ENCODE data around the gene AARS2. TPM values are rescaled to one million over a fixed set of nuclear protein-coding genes. Genes with fewer than 3 reads are reported as not detected.

AARS2 gene
- total and polyA plus RNA-seq, 10 of the 15 experiments (the other 5 are each of a cell fraction or from before 2014, with no cell fraction given) = 0.71 to 18.3 (median 12.7) TPM

DNA sequence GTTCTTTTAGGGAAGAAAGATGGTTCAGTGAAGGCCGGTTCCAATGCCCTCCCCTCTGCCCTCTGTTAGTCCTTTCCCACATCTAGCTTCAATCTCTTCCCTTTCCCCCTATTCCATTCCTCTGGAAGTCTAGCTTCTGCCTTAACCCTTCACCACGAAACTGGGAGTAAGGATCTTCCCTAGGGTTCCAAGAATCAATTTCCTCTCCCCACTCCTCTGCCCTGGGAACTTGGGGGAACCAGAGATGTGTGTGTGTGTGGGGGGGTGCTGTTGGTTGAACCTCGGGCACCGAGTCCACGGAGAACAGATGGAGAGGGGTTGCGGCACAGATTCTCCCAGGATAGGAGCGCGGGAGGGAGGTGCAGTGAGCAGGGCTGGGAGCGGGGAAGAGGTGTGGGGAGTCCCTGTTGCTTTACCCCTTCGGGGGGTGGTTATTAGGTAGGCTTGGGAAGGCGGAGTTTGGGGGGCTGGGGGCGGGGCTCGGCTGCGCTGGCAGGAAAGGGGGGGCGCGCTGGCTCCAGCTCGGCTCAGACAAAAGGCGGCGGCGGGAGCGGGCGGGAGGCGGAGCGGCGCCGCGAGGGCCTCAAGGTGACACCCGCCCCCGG is 43.1 kb downstream of the AARS2 start, which contains the start of gene TMEM151B:
TSS of gene TMEM151B (plus strand) at position 530 of the 605 bp plus-strand sequence. CDS start 293 bp downstream, outside the sequence.
- peaks cover 22% of the 10 kb centered on the region for H3K4me1 ChIP-seq (ENCODE audit: control insufficient read depth, insufficient read depth, low read length)
- ChIA-PET SMC1A (ENCODE audit: uncharacterized antibody, unreplicated experiment) (interaction anchor here (3.6 to 4.6 kb wide), 2 partner anchors 42 to 68 kb away, joined by 11 to 79 read pairs; partner anchors contain the start of gene AARS2), RAD21 (ENCODE audit: unreplicated experiment) (interaction anchor here (1.1 to 4.2 kb wide), 3 partner anchors 35 to 186 kb away, joined by 3 to 36 read pairs (median 5); no protein-coding TSS in a partner anchor), POLR2A (no interaction called here), CTCF (interaction anchor here (1.6 to 6.3 kb wide), 8 partner anchors 15 to 191 kb away, joined by 3 to 163 read pairs (median 22); partner anchors contain the start of gene SLC35B2)
- TF ChIP-seq RFX5 (IDR thresholded peaks at IDR 0.05; ENCODE audit: low read depth, low read length) (no peak), EZH2 (IDR thresholded peaks at IDR 0.05; ENCODE audit: borderline replicate concordance, control insufficient read depth, low read depth, low read length) (0 out of 2 replicates have a peak, but pooled peaks have one; percentile 36)
- no peak for ATAC-seq
- FAIRE-seq = no peak
- H2AFZ ChIP-seq (ENCODE audit: control insufficient read depth, low read depth, low read length) = no peak within 1 kb of the TSS
- peaks cover 4 to 15% of the 10 kb centered on the region in 2 experiments; a peak in 3 of 4 replicates for H3K27me3 ChIP-seq (replicated peaks in 1 of 2; ENCODE audit: control insufficient read depth in 2 of 2, insufficient read depth in 2 of 2, low read length in 1 of 2)
- 37% methylated on average over 6 of the region's 29 CpGs for WGBS (ENCODE audit: insufficient coverage, insufficient replicate concordance, low lambda C conversion rate, missing lambda C conversion rate)
- no peaks in the 10 kb centered on the region for H4K20me1 ChIP-seq (ENCODE audit: control insufficient read depth, insufficient read depth)
- no peak within 1 kb of the TSS for H3K9ac ChIP-seq (ENCODE audit: control insufficient read depth, insufficient read depth, low read length)
- H3K4me2 ChIP-seq (ENCODE audit: control insufficient read depth, insufficient read depth) = peak within 1 kb of the TSS; percentile 24; the same call in 1 of the 2 replicates
- no peak for DNase-seq (ENCODE audit: low read depth, low spot score)
- no TSS peak for BruUV-seq (replicated peaks)
- H3K27ac ChIP-seq (ENCODE audit: control insufficient read depth, insufficient read depth) = no peak within 1 kb of the TSS
- H3K4me3 ChIP-seq = no peak within 1 kb of the TSS
- no peaks in the 10 kb centered on the region for H3K9me3 ChIP-seq (replicated peaks; ENCODE audit: control insufficient read depth, insufficient read depth, low read length)
- intact Hi-C loops (cut with micrococcal nuclease; ENCODE audit: unreplicated experiment) (loop anchor here (2.0 kb wide), 2 partner anchors 35 to 187 kb away; no protein-coding TSS in a partner anchor), in situ Hi-C loops (cut with MboI) (loop anchor here (5.0 kb wide), 1 partner anchor 67 kb away; no protein-coding TSS in a partner anchor)
- H3K36me3 ChIP-seq (ENCODE audit: control insufficient read depth in 2 of 2, insufficient read depth in 2 of 2, low read length in 1 of 2) = no peaks in the 10 kb centered on the region
- H3K79me2 ChIP-seq (ENCODE audit: control insufficient read depth, insufficient read depth, low read length) = peaks cover 5% of the 10 kb centered on the region

DNA sequence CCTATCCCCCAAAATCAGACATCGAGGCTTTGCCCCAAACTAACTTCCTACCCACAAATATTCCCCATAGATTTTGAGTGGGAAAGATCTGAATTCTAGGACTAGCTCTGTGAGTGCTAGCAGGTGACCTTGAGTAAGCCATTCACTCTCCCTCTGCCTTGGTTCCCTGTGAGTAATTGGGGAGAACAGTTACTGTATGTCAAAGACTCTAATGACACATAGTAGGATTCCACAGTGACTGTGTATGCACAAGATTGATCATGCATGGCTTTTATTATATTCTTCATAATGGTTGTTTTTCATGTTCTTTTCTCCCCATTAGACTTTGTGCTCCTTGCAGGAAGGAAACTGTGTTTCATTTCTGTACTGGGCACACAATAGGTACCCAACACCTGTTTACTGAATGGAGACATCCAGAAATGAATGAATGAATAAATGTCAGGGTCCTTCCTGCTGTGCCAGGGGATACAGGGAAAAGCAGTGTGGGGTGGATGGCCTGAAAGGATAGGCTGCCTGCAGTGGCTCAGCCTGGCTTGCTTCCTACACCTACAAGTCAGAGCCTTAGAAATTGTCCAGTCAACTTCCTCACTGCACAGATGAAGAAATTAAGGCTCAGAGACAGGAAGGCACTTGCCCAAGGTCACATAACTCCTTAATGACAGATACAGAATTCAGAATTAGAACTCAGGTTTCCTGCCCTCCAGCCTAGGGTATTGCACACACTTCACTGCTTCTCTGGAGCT is 43.8 kb downstream of the AARS2 start:
- CTCF ChIA-PET = interaction anchor here (1.1 to 6.3 kb wide), 18 partner anchors 14 to 190 kb away, joined by 3 to 163 read pairs (median 10); partner anchors contain the start of genes AARS2 and SLC35B2
- FAIRE-seq (peak; percentile 31), DNase-seq (ENCODE audit: low read depth, low spot score) (no peak), ATAC-seq (no peak)
- Histone ChIP-seq H3K4me3 (no peak overlapping the region), H2AFZ (ENCODE audit: control insufficient read depth, low read depth, low read length) (no peak overlapping the region), H3K27ac (ENCODE audit: control insufficient read depth, insufficient read depth) (no peak overlapping the region), H4K20me1 (ENCODE audit: control insufficient read depth, insufficient read depth) (no peaks in the 10 kb centered on the region), H3K36me3 (ENCODE audit: control insufficient read depth in 2 of 2, insufficient read depth in 2 of 2, low read length in 1 of 2) (no peaks in the 10 kb centered on the region), H3K9ac (ENCODE audit: control insufficient read depth, insufficient read depth, low read length) (no peak overlapping the region), H3K79me2 (ENCODE audit: control insufficient read depth, insufficient read depth, low read length) (peaks cover 12% of the 10 kb centered on the region), H3K4me1 (ENCODE audit: control insufficient read depth, insufficient read depth, low read length) (peaks cover 22% of the 10 kb centered on the region), H3K4me2 (ENCODE audit: control insufficient read depth, insufficient read depth) (no peak overlapping the region), H3K9me3 (replicated peaks; ENCODE audit: control insufficient read depth, insufficient read depth, low read length) (no peaks in the 10 kb centered on the region), H3K27me3 (replicated peaks in 1 of 2; ENCODE audit: control insufficient read depth in 2 of 2, insufficient read depth in 2 of 2, low read length in 1 of 2) (peaks cover 4 to 15% of the 10 kb centered on the region in 2 experiments; a peak in 3 of 4 replicates)
- intact Hi-C loops (cut with micrococcal nuclease; ENCODE audit: unreplicated experiment) = loop anchor here (2.0 kb wide), 2 partner anchors 35 to 187 kb away; no protein-coding TSS in a partner anchor
- SMC1A ChIA-PET (ENCODE audit: uncharacterized antibody, unreplicated experiment) = interaction anchor here (0.8 to 4.6 kb wide), 9 partner anchors 27 to 186 kb away, joined by 4 to 79 read pairs (median 6); partner anchors contain the start of gene AARS2
- in situ Hi-C loops (cut with MboI) = loop anchor here (5.0 kb wide), 1 partner anchor 68 kb away; no protein-coding TSS in a partner anchor
- RAD21 ChIA-PET (ENCODE audit: unreplicated experiment) = interaction anchor here (0.7 to 4.2 kb wide), 11 partner anchors 25 to 186 kb away, joined by 3 to 36 read pairs (median 5); no protein-coding TSS in a partner anchor
- BruUV-seq (replicated peaks) = no TSS peak
- WGBS (ENCODE audit: insufficient coverage, insufficient replicate concordance, low lambda C conversion rate, missing lambda C conversion rate) = 0% methylated on average over 1 of the region's 1 CpG
- POLR2A ChIA-PET = no interaction called here
- TF ChIP-seq, protein P1, sequence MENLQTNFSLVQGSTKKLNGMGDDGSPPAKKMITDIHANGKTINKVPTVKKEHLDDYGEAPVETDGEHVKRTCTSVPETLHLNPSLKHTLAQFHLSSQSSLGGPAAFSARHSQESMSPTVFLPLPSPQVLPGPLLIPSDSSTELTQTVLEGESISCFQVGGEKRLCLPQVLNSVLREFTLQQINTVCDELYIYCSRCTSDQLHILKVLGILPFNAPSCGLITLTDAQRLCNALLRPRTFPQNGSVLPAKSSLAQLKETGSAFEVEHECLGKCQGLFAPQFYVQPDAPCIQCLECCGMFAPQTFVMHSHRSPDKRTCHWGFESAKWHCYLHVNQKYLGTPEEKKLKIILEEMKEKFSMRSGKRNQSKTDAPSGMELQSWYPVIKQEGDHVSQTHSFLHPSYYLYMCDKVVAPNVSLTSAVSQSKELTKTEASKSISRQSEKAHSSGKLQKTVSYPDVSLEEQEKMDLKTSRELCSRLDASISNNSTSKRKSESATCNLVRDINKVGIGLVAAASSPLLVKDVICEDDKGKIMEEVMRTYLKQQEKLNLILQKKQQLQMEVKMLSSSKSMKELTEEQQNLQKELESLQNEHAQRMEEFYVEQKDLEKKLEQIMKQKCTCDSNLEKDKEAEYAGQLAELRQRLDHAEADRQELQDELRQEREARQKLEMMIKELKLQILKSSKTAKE (IDR thresholded peaks at IDR 0.05; ENCODE audit: low read depth, poor library complexity, severe bottlenecking) = no peak
- TF ChIP-seq CHD1 (IDR thresholded peaks at IDR 0.05; ENCODE audit: low read depth, low read length) (no peak), SRF (IDR thresholded peaks at IDR 0.05; ENCODE audit: low read depth in 2 of 2, low read length in 2 of 2) (no peak), ESRRA (IDR thresholded peaks at IDR 0.05; ENCODE audit: low read length) (no peak), CREM (IDR thresholded peaks at IDR 0.05; ENCODE audit: low read depth) (no peak), IKZF1 (conservative IDR thresholded peaks at IDR 0.05) (no peak), SREBF2 (IDR thresholded peaks at IDR 0.05; ENCODE audit: low read length) (no peak), RB1 (IDR thresholded peaks at IDR 0.05; ENCODE audit: borderline replicate concordance) (no peak), STAT3 (IDR thresholded peaks at IDR 0.05; ENCODE audit: low read depth, low read length) (no peak), HDGF (IDR thresholded peaks at IDR 0.05) (no peak), NR2C1 (IDR thresholded peaks at IDR 0.05) (no peak)
